Measurements from ENCODE around the gene CDKN2B-AS1.

CDKN2B-AS1 gene

GRCh38 chr9:22060831-22061383, 66.3 kb downstream of the CDKN2B-AS1 start:
- no peak for TF ChIP-seq CTCF (IDR thresholded peaks at IDR 0.05; ENCODE audit: low read length, missing control alignments)
- DNase-seq (ENCODE audit: low read depth): peak; percentile 95
- no peak overlapping the region for H3K4me3 ChIP-seq (replicated peaks; ENCODE audit: low read depth, low read length)

GRCh38 chr9:22064957-22065356, 70.4 kb downstream of the CDKN2B-AS1 start:
- TF ChIP-seq CTCF (IDR thresholded peaks at IDR 0.05; ENCODE audit: low read length, missing control alignments): no peak
- no peak overlapping the region for H3K4me3 ChIP-seq (replicated peaks; ENCODE audit: low read depth, low read length)
- DNase-seq (ENCODE audit: low read depth): no peak

GRCh38 chr9:22065431-22066200, 71.0 kb downstream of the CDKN2B-AS1 start:
- DNase-seq (ENCODE audit: low read depth): no peak
- H3K4me3 ChIP-seq (replicated peaks; ENCODE audit: low read depth, low read length): no peak overlapping the region
- no peak for TF ChIP-seq CTCF (IDR thresholded peaks at IDR 0.05; ENCODE audit: low read length, missing control alignments)

GRCh38 chr9:22067196-22067595, 72.6 kb downstream of the CDKN2B-AS1 start:
- TF ChIP-seq CTCF (IDR thresholded peaks at IDR 0.05; ENCODE audit: low read length, missing control alignments): no peak
- H3K4me3 ChIP-seq (replicated peaks; ENCODE audit: low read depth, low read length): no peak overlapping the region
- no peak for DNase-seq (ENCODE audit: low read depth)

- no peak for DNase-seq (ENCODE audit: low read depth)
Observed at GRCh38 chr9:22068369-22068768, 73.8 kb downstream of the CDKN2B-AS1 start.

GRCh38 chr9:22073349-22073748, 78.8 kb downstream of the CDKN2B-AS1 start:
- DNase-seq (ENCODE audit: low read depth): no peak
- H3K4me3 ChIP-seq (replicated peaks; ENCODE audit: low read depth, low read length): no peak overlapping the region
- no peak for TF ChIP-seq CTCF (IDR thresholded peaks at IDR 0.05; ENCODE audit: low read length, missing control alignments)

More at GRCh38 chr9:22068369-22068768, 73.8 kb downstream of the CDKN2B-AS1 start:
- H3K4me3 ChIP-seq (replicated peaks; ENCODE audit: low read depth, low read length): no peak overlapping the region
- TF ChIP-seq CTCF (IDR thresholded peaks at IDR 0.05; ENCODE audit: low read length, missing control alignments): no peak
